Measurements from ENCODE around the gene TMC7. TPM values are rescaled to one million over a fixed set of nuclear protein-coding genes. Genes with fewer than 3 reads are reported as not detected.
A peak's percentile ranks its signal among the peaks of the same experiment; 100 is the strongest.

TMC7 gene
- total and polyA plus RNA-seq, 9 of the 15 experiments (the other 6 are each of a cell fraction or from before 2014, with no cell fraction given) = 0.08 to 2.0 (median 1.5) TPM

- TF ChIP-seq CTCF (IDR thresholded peaks at IDR 0.05 in 2 of 3, conservative IDR thresholded peaks at IDR 0.05 in 1 of 3; ENCODE audit: insufficient read depth in 2 of 3, low read depth in 1 of 3, low read length in 3 of 3) = peak; percentile 96 to 97 (median 96)
- no peak for TF ChIP-seq SRSF7 (optimal IDR thresholded peaks at IDR 0.05; ENCODE audit: low read depth, low read length)
- TF ChIP-seq ELF4 (CRISPR knock-in tag; IDR thresholded peaks at IDR 0.05) = no peak
- TF ChIP-seq ZNF551 (CRISPR knock-in tag; IDR thresholded peaks at IDR 0.05) = no peak
- TF ChIP-seq TEAD1 (CRISPR knock-in tag; IDR thresholded peaks at IDR 0.05) = peak in 1 of 2 experiments; percentile 60; a peak in 1 of 4 replicates
- peak; percentile 64; the same call in 1 of the 2 replicates for TF ChIP-seq STAT6 (CRISPR knock-in tag; IDR thresholded peaks at IDR 0.05)
- TF ChIP-seq ZNF224 (CRISPR knock-in tag; IDR thresholded peaks at IDR 0.05) = no peak
- TF ChIP-seq MTA2 (IDR thresholded peaks at IDR 0.05; ENCODE audit: low read depth) = no peak
- TF ChIP-seq ARID2 (IDR thresholded peaks at IDR 0.05) = peak; percentile 80
- no peak for TF ChIP-seq SNAPC5 (CRISPR knock-in tag; IDR thresholded peaks at IDR 0.05)
- TF ChIP-seq ASH1L (IDR thresholded peaks at IDR 0.05; ENCODE audit: borderline replicate concordance, low read depth, partially characterized antibody) = no peak
- TF ChIP-seq ZNF143 (CRISPR knock-in tag; IDR thresholded peaks at IDR 0.05) = peak; percentile 32; the same call in 1 of the 2 replicates
- TF ChIP-seq ZNF785 (CRISPR knock-in tag; IDR thresholded peaks at IDR 0.05) = no peak
- TF ChIP-seq ZBTB9 (CRISPR knock-in tag; IDR thresholded peaks at IDR 0.05) = 0 out of 2 replicates have a peak, but pooled peaks have one; percentile 34
- TF ChIP-seq RBFOX2 (IDR thresholded peaks at IDR 0.05; ENCODE audit: low read depth, low read length) = peak; percentile 45; the same call in 1 of the 2 replicates
- TF ChIP-seq LCOR (CRISPR knock-in tag; IDR thresholded peaks at IDR 0.05) = peak; percentile 81; the same call in 1 of the 2 replicates
- TF ChIP-seq TARDBP (IDR thresholded peaks at IDR 0.05) = no peak
- no peak for TF ChIP-seq NBN (IDR thresholded peaks at IDR 0.05; ENCODE audit: low read depth)
- TF ChIP-seq PHB (CRISPR knock-in tag; IDR thresholded peaks at IDR 0.05) = no peak
- TF ChIP-seq ZNF696 (CRISPR knock-in tag; conservative IDR thresholded peaks at IDR 0.05) = no peak
- TF ChIP-seq ZSCAN32 (CRISPR knock-in tag; IDR thresholded peaks at IDR 0.05) = 0 out of 2 replicates have a peak, but pooled peaks have one; percentile 26
- peak; percentile 20; the same call in 1 of the 2 replicates for TF ChIP-seq CREM (IDR thresholded peaks at IDR 0.05; ENCODE audit: low read depth)
Observed at GRCh38 chr16:19086322-19087199, 102.8 kb downstream of the TMC7 start (continued).

Measured in K562 (cell line).